ENCODE results near the gene FAIM2.

The FAIM2 gene

GRCh38 chr12:49922349-49923034, 18.8 kb upstream of the FAIM2 start:
- TF ChIP-seq ZFX (IDR thresholded peaks at IDR 0.05; ENCODE audit: borderline replicate concordance) (no peak), CTCF (IDR thresholded peaks at IDR 0.05) (no peak)
- no peak overlapping the region for H3K27ac ChIP-seq

DNA sequence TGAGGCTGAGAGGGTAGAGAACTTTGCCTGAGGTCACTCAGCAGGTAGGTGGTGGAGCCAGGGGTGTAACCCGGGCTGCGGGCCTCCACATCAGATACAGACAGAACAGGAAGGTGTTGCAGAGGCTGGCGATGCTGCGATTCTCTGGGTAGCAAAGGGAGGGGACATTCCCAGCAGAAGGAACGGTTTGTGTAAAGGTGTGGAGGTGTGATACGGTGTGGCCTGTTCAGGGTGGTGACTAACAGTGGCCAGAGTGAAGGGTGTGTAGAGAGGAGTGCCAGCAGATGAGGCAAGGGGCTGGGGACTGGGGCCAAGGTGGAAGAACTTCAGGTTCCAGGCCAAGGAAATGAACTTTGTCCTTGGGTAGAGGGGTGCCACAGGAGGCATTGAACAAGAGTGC, 18.2 kb upstream of the FAIM2 start:
- no peak overlapping the region for H3K27ac ChIP-seq
- TF ChIP-seq CTCF (IDR thresholded peaks at IDR 0.05) (no peak), ZFX (IDR thresholded peaks at IDR 0.05; ENCODE audit: borderline replicate concordance) (no peak)

DNA sequence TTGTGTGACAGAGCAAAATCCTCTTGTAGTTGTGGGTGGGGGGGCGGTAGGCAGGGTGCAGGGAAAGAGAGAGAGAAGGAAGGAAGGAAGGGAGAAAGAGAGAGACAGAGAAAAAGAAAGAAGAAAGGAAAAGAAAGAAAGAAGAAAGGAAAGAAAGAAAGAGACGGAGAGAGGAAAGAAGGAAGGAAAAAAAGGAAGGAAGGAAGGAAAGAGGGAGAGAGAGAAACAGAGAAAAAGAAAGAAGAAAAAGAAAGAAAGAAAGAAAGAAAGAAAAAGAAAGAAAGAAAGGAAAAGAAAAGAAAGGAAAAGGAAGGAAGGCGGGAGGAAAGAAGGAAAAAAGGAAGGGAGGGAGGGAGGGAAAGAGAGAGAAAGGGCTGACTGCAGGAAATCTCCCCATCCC, 17.6 kb upstream of the FAIM2 start:
- no peak for TF ChIP-seq ZFX (IDR thresholded peaks at IDR 0.05; ENCODE audit: borderline replicate concordance)
- TF ChIP-seq CTCF (IDR thresholded peaks at IDR 0.05) = no peak
- H3K27ac ChIP-seq = no peak overlapping the region

DNA sequence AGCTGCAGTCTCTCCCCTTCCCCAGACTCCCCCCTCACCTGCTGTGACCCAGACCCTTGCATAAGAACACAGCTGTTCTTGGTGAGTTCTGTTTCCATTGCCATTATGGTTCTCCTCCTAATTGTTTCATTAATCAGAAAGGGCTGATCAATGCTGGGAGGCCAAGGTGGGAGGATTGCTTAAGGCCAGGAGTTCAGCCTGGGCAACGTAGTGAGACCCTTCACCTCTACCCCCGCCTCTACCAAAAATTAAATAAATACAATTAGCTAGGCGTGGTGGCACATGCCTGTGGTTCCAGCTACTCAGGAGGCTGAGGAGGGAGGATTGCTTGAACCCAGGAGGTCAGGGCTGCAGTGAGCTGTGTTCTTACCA, 17.2 kb upstream of the FAIM2 start:
- no peak for TF ChIP-seq ZFX (IDR thresholded peaks at IDR 0.05; ENCODE audit: borderline replicate concordance)
- no peak for TF ChIP-seq CTCF (IDR thresholded peaks at IDR 0.05)
- H3K27ac ChIP-seq = no peak overlapping the region

DNA sequence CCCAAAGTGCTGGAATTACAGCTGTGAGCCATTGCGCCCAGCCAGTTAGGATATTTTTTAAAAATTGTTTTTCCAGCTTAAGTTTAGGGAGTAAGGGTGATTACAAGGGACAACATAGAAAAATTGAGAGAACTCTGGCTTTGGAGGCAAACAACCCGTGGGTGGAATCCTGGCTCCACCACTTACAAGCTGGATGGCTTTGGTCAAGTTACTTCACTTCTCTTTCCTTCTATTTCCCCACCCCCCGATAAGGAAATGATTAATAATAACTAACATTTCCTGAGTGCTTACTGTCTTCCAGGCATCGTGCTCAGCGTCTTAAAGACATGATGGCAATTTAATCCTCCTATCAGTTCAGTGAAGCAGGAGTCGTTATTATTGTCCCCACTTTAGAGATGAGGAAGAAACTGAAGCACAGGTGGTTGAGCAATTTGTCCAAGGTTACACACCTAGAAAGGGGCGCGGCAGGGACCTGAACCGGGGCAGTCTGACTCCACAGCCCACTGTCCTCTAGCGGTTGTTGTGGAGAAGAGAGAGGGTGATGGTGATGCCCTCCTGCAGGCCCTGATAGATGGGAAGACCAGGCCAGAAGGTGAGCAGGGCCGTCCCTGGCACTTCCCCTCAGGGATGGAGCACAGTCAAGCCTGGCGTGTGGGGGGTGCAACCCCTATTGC, 16.7 kb upstream of the FAIM2 start:
- TF ChIP-seq ZFX (IDR thresholded peaks at IDR 0.05; ENCODE audit: borderline replicate concordance) = no peak
- TF ChIP-seq CTCF (IDR thresholded peaks at IDR 0.05) = no peak
- no peak overlapping the region for H3K27ac ChIP-seq

DNA sequence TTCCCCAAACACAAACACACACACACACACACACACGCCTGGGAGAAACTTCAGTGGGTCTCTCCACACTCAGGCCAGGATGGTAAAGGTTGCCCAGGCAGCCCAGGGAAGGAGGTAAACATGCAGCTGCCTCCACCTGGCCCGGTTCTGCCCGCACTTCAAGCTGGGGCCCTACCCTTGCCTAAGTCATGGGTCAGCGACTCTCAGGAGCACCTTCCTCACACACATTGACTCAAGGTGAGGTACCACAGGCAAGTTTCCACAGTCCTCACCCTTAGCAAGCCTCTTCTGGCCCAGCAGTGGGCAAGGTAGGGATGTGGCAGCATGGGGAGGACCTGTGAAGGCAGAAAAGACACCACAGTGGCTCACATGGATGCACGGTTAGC, 14.1 kb upstream of the FAIM2 start:
- no peak overlapping the region for H3K27ac ChIP-seq
- no peak for TF ChIP-seq ZFX (IDR thresholded peaks at IDR 0.05; ENCODE audit: borderline replicate concordance)
- no peak for TF ChIP-seq CTCF (IDR thresholded peaks at IDR 0.05)

- TF ChIP-seq ZFX (IDR thresholded peaks at IDR 0.05; ENCODE audit: borderline replicate concordance) = no peak
- TF ChIP-seq CTCF (IDR thresholded peaks at IDR 0.05) = no peak
- H3K27ac ChIP-seq = no peak overlapping the region
These were observed 13.6 kb upstream of the FAIM2 start for GRCh38 chr12:49917166-49917787.
